HepG2 (cell line): ENCODE results near the gene NIPAL4. TPM values are rescaled to one million over a fixed set of nuclear protein-coding genes. Genes with fewer than 3 reads are reported as not detected.

ENCODE experiments used
- ATF2 ChIP-seq: sonication (generic); formaldehyde crosslinking; IDR thresholded peaks from 2 replicates; pipeline ENCODE4 v1.4.0; 2020; ENCODE audit warnings: missing genetic modification reagents
- EP300 ChIP-seq, 3 experiments: sonication (generic) in 1 of 3; formaldehyde crosslinking in 1 of 3; IDR thresholded peaks; 2 replicates each; pipeline versions ENCODE4 v1.5.1 to v1.6.1; 2011 to 2020; ENCODE audit warnings: low read depth in 2 of 3, low read length in 2 of 3, borderline replicate concordance in 1 of 3, improper control_type of control experiment in 1 of 3, mild to moderate bottlenecking in 1 of 3, missing genetic modification reagents in 1 of 3, moderate library complexity in 1 of 3
- FOXA3 ChIP-seq: IDR thresholded peaks from 2 replicates; pipeline ENCODE4 v1.6.1; 2016; ENCODE audit warnings: missing genetic modification reagents, missing compliant biosample characterization
- HNF4A ChIP-seq: sonication (generic); formaldehyde crosslinking; IDR thresholded peaks from 2 replicates; pipeline ENCODE4 v1.4.0; 2020; ENCODE audit warnings: missing genetic modification reagents
- HNF4G ChIP-seq, 2 experiments: sonication (generic) in 1 of 2; formaldehyde crosslinking in 1 of 2; IDR thresholded peaks; 2 replicates each; pipeline versions ENCODE4 v1.4.0 to v1.6.1; 2011 to 2020; ENCODE audit warnings: borderline replicate concordance in 2 of 2, low read depth in 2 of 2, mild to moderate bottlenecking in 2 of 2, low read length in 1 of 2, missing genetic modification reagents in 1 of 2, moderate library complexity in 1 of 2
- ISL2 ChIP-seq: sonication (generic); formaldehyde crosslinking; IDR thresholded peaks from 2 replicates; pipeline ENCODE4 v1.5.0; 2020; ENCODE audit warnings: missing genetic modification reagents
- KAT8 ChIP-seq: IDR thresholded peaks from 2 replicates; pipeline ENCODE4 v1.6.1; 2016; ENCODE audit warnings: missing genetic modification reagents, missing compliant biosample characterization
- LCORL ChIP-seq, 2 experiments: fragments of 450-650 bp in 1 of 2; sonication (generic) in 1 of 2; formaldehyde crosslinking in 1 of 2; IDR thresholded peaks; 2 replicates each; pipeline versions ENCODE4 v1.5.0 to v1.6.1; 2017 to 2020; ENCODE audit warnings: antibody characterized with exemption in 1 of 2, missing genetic modification reagents in 1 of 2
- MAZ ChIP-seq, 2 experiments: sonication (generic) in 1 of 2; formaldehyde crosslinking in 1 of 2; IDR thresholded peaks; 2 replicates each; pipeline versions ENCODE4 v1.5.0 to v1.6.1; 2012 to 2020; ENCODE audit warnings: low read depth in 2 of 2, mild to moderate bottlenecking in 2 of 2, borderline replicate concordance in 1 of 2, improper control_type of control experiment in 1 of 2, low read length in 1 of 2, missing genetic modification reagents in 1 of 2, moderate library complexity in 1 of 2
- PAXIP1 ChIP-seq: sonication (generic); formaldehyde crosslinking; conservative IDR thresholded peaks from 2 replicates; pipeline ENCODE4 v1.4.0; 2020; ENCODE audit warnings: mild to moderate bottlenecking, missing genetic modification reagents, moderate library complexity
- REXO4 ChIP-seq: sonication (generic); formaldehyde crosslinking; IDR thresholded peaks from 2 replicates; pipeline ENCODE4 v1.8.0; 2022; ENCODE audit warnings: missing genetic modification reagents, mild to moderate bottlenecking, borderline replicate concordance
- SALL1 ChIP-seq: sonication (generic); formaldehyde crosslinking; IDR thresholded peaks from 2 replicates; pipeline ENCODE4 v1.8.0; 2022; ENCODE audit warnings: mild to moderate bottlenecking, missing genetic modification reagents
- SOX13 ChIP-seq, 3 experiments: fragments of 450-650 bp in 1 of 3; sonication (generic) in 1 of 3; formaldehyde crosslinking in 1 of 3; IDR thresholded peaks in 2 of 3; conservative IDR thresholded peaks in 1 of 3; 2 replicates each; pipeline versions ENCODE4 v1.5.0 to v1.6.1; 2016 to 2020; ENCODE audit warnings: antibody characterized with exemption in 1 of 3, mild to moderate bottlenecking in 1 of 3, missing compliant biosample characterization in 1 of 3, missing genetic modification reagents in 1 of 3, moderate library complexity in 1 of 3
- ZFP90 ChIP-seq: sonication (generic); formaldehyde crosslinking; IDR thresholded peaks from 2 replicates; pipeline ENCODE4 v1.8.0; 2022; ENCODE audit warnings: missing genetic modification reagents, mild to moderate bottlenecking, inconsistent platforms, borderline replicate concordance
- ZNF225 ChIP-seq: sonication (generic); formaldehyde crosslinking; IDR thresholded peaks from 2 replicates; pipeline ENCODE4 v1.4.0; 2020; ENCODE audit warnings: mild to moderate bottlenecking, missing genetic modification reagents
- ZNF331 ChIP-seq: sonication (generic); formaldehyde crosslinking; IDR thresholded peaks from 2 replicates; pipeline ENCODE4 v1.4.0; 2020; ENCODE audit warnings: missing genetic modification reagents
- ZNF605 ChIP-seq: sonication (generic); formaldehyde crosslinking; IDR thresholded peaks from 2 replicates; pipeline ENCODE4 v1.8.0; 2022; ENCODE audit warnings: mild to moderate bottlenecking, missing genetic modification reagents
- ZSCAN31 ChIP-seq: sonication (generic); formaldehyde crosslinking; IDR thresholded peaks from 2 replicates; pipeline ENCODE4 v1.5.0; 2020; ENCODE audit warnings: low read depth, mild to moderate bottlenecking, missing genetic modification reagents
- polyA plus RNA-seq, 8 experiments: library from polyadenylated mRNA; depleted of rRNA in 3 of 8; stranded (reverse) in 7 of 8; unstranded in 1 of 8; fragments of >200 nt; fragmentation: Illumina TruSeq in 4 of 8; extraction: Trizol in 4 of 8; gene quantifications; 2 replicates each; pipeline versions ENCODE4 v1.2.1 to v1.2.3, GENCODE V29; 2011 to 2016; ENCODE audit warnings: low read depth in 4 of 8, missing spikeins in 1 of 8, mixed read lengths in 1 of 8; ENCODE audit not compliant: insufficient read depth in 1 of 8
- total RNA-seq, 5 experiments: library from RNA; depleted of rRNA; stranded (reverse); fragments of >200 nt; fragmentation: Illumina TruSeq; extraction: Trizol; gene quantifications; 2 replicates each; pipeline ENCODE4 v1.2.3, GENCODE V29; 2016; ENCODE audit warnings: low read depth in 1 of 5

Gene NIPAL4
- total and polyA plus RNA-seq, 2 of the 13 experiments (the other 11 are each of a cell fraction or from before 2014, with no cell fraction given) = not detected

- TF ChIP-seq SOX13 (IDR thresholded peaks at IDR 0.05) (no peak), SOX13 (CRISPR knock-in tag; conservative IDR thresholded peaks at IDR 0.05 in 1 of 2, IDR thresholded peaks at IDR 0.05 in 1 of 2) (0 out of 4 replicates have a peak, but pooled peaks of 1 of the 2 experiments have one; percentile 6), FOXA3 (CRISPR knock-in tag) (peak; percentile 38; the same call in 1 of the 2 replicates), ZNF605 (CRISPR knock-in tag) (0 out of 2 replicates have a peak, but pooled peaks have one; percentile 49), LCORL (IDR thresholded peaks at IDR 0.05) (no peak), LCORL (CRISPR knock-in tag; IDR thresholded peaks at IDR 0.05) (peak; percentile 44; the same call in 1 of the 2 replicates), REXO4 (CRISPR knock-in tag) (no peak), SALL1 (CRISPR knock-in tag) (0 out of 2 replicates have a peak, but pooled peaks have one; percentile 13), HNF4G (IDR thresholded peaks at IDR 0.05; ENCODE audit: borderline replicate concordance, low read depth, low read length) (peak; percentile 69), HNF4G (CRISPR knock-in tag; IDR thresholded peaks at IDR 0.05; ENCODE audit: borderline replicate concordance, low read depth) (no peak), EP300 (IDR thresholded peaks at IDR 0.05; ENCODE audit: low read depth in 2 of 2, low read length in 2 of 2) (peak in 1 of 2 experiments; percentile 37; a peak in 2 of 4 replicates), EP300 (CRISPR knock-in tag; IDR thresholded peaks at IDR 0.05; ENCODE audit: borderline replicate concordance) (no peak), ZFP90 (CRISPR knock-in tag) (no peak), ZNF331 (CRISPR knock-in tag) (0 out of 2 replicates have a peak, but pooled peaks have one; percentile 15), ISL2 (CRISPR knock-in tag) (0 out of 2 replicates have a peak, but pooled peaks have one; percentile 30), MAZ (IDR thresholded peaks at IDR 0.05; ENCODE audit: borderline replicate concordance, low read depth, low read length) (0 out of 2 replicates have a peak, but pooled peaks have one; percentile 20), MAZ (CRISPR knock-in tag; IDR thresholded peaks at IDR 0.05; ENCODE audit: low read depth) (no peak), PAXIP1 (peak; percentile 60), HNF4A (peak; percentile 70), ZSCAN31 (CRISPR knock-in tag) (no peak), KAT8 (0 out of 2 replicates have a peak, but pooled peaks have one; percentile 17), ZNF225 (CRISPR knock-in tag) (no peak), ATF2 (CRISPR knock-in tag) (peak; percentile 46; the same call in 1 of the 2 replicates)
These were observed 17.9 kb downstream of the NIPAL4 start (continued) for GRCh38 chr5:157477814-157478494.
